ENCODE data around the gene GSTCD.
"Not testable (repeated sequence)": the region's sequence is repeated elsewhere in the genome, so short reads cannot be mapped to it uniquely, and the experiment has no call there.

GSTCD gene

DNA sequence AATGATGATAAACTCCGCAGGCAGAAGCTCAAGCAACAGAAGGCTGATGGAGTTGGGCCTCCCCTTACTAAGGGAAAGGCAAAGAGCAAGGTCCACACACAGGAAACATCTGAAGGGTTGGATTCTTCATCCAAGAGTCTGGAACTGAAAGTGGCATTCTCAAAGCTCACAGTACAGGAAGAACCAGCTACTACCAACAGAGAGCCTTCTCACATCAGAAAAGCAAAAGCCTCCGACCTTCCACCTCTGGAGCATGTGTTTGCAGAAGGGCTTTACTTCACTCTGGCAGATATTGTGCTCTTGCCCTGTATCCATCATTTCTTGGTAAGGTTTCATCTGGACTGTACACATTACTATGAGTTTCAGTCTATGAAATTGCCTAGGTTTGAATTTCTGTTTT is 10.6 kb downstream of the GSTCD start:
- DNase-seq, result no peak

DNA sequence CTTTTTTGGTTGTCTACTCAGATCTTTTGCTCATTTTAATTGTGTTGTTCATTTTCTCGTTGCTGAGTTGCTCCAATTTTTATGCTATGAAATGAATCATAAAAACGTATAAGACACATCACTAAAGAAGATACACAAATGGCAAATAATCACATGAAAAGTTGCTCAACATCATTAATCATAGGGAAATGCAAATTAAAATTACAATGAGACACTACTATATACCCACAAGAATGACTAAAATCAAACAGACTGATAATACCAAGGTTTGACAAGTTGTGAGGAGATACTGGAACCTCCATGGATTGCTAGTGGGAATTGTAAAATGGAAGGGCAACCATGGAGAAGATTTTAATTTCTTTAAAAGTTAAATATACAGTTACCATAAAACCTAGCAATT is 17.0 kb downstream of the GSTCD start:
- DNase-seq, result no peak

GRCh38 chr4:105729895-105730294 is 21.3 kb downstream of the GSTCD start:
- not testable (repeated sequence) for DNase-seq

GRCh38 chr4:105735217-105735616 is 26.6 kb downstream of the GSTCD start:
- DNase-seq, result not testable (repeated sequence)

DNA sequence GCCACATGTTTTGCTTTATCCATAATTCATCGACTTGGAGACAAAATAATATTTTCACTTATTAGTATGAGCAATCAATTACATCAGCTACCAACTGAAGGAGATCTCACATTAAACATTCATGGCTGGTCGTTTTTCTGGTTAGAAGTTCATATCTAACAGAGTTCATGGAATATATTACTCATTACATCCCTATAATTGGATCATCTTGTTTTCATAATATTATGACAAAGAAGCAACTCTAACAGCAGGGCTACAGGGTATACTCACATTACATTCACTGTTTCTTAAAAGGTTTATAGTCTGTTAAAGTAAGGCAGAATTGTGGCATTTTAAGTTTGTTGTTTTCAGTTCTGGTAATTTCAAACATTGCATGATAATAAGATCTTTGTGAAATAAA is 33.0 kb downstream of the GSTCD start:
- no peak for DNase-seq

DNA sequence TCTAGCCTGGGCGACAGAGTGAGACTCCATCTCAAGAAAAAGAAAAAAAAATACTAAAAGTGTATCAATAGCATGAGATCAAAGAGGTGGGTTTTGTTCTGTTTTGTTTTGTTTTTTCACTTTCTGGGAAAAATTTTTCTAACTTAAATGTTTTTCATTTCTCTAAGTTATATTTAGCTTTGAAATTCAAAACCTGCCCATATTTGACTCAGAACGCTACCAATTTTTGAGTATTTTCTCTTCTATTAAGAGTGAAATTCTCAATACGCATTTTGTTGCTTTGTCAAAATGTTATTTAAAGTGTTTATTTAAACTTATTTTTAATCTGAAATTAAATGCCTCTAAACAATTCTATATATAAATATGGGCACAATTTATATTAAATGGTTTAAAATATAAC is 39.6 kb downstream of the GSTCD start:
- DNase-seq, result no peak

DNA sequence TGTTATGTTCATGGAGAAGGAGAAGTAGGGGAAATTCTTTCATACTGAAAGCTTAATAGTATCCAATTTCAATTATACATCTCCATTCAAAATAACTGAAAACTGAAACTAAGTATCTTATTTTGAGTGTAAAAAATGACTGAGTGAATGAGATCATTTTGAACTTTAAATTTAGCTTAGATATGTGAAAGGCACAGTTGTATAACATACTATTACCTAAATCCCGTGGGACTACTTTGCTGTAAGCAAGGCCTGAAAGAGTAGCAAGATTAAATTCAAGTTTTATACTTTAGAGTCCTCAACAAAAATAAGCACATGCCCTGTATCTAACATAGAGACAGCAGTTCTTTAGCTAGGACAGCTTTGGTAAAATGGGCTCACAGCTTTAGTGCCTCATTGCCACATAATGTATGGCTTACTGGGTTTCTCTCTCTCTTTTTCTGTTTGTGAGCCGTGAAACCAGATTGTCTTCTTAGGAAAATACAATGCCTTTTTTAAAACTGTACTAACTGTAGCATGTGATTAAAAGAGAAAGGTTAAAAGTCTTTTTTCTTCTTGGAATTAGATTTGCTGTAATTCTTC is 43.2 kb downstream of the GSTCD start:
- no peak for DNase-seq

GRCh38 chr4:105753361-105753760 is 44.8 kb downstream of the GSTCD start:
- no peak for DNase-seq

- DNase-seq, result no peak
Measured at GRCh38 chr4:105755375-105755774, 46.8 kb downstream of the GSTCD start.

DNA sequence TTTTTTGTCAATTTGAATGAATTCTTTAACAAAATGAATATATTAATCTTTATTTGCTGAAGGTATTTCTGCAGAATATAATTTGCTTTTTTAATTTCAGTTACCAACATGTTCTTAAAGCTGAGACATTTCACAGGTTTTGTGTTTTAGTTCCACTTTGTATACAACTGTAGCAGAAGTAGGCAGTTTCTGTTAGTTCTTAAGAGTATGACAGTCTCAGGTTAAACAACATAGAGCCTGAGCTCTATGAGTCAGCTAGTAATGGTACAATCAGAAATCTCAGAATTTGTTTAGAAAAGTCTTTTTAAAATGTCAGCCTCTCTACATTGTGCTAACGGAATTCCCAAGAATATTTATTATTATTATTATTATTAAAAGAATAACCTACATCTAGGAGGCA is 50.4 kb downstream of the GSTCD start:
- no peak for DNase-seq

DNA sequence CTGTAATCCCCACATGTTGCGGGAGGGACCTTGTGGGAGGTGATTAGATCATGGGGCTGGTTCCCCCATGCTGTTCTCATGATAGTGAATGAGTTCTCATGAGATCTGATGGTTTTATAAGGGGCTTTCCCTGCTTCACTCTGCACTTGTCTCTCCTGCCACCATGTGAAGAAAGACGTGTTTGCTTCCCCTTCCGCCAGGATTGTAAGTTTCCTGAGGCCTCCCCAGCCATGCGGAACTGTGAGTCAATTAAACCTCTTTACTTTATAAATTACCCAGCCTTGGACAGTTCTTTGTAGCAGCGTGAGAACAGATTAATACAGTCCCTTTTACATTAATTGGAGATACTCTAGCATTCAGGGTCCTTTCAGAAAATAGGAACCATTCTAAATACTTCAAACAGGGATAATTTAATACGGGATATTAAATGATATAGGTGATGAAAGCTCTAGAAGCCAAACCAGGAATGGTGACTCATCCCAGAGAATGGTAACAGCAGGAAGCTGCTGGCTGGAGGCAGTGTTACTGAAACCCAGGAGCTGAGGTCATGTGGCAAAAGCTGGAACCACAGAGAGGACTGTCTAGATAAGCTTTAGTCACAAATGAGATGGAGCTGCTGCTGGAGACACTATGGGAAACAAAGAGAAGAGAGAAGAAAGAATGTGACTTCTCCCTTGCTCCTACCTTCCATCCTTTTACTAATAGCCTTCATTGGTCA is 57.3 kb downstream of the GSTCD start:
- DNase-seq, result no peak

GRCh38 chr4:105767579-105767978 is 59.0 kb downstream of the GSTCD start:
- no peak for DNase-seq

- DNase-seq, result not testable (repeated sequence)
Measured at GRCh38 chr4:105770524-105770923, 61.9 kb downstream of the GSTCD start.

- not testable (repeated sequence) for DNase-seq
Measured at GRCh38 chr4:105772065-105772464, 63.5 kb downstream of the GSTCD start.

DNA sequence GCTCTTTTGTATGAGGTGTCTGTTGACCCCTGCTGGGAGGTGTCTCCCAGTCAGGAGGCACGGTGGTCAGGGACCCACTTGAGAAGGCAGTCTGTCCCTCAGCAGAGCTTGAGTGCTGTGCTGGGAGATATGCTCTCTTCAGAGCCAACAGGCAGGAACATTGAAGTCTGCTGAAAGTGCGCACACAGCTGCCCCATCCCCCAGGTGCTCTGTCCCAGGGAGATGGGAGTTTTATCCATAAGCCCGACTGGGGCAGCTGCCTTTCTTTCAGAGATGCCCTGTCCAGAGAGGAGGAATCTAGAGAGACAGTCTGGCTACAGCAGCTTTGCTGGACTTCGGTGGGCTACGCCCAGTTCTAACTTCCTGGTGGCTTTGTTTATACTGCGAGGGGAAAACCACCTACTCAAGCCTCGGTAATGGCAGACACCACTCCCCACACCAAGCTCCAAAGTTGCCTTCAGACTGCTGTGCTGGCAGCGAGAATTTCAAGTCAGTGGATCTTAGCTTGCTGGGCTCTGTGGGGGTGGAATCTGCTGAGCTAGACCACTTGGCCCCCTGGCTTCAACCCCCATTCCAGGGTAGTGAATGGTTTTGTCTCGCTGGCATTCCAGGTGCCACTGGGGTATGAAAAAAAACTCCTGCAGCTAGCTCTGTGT is 67.3 kb downstream of the GSTCD start:
- not testable (repeated sequence) for DNase-seq

DNA sequence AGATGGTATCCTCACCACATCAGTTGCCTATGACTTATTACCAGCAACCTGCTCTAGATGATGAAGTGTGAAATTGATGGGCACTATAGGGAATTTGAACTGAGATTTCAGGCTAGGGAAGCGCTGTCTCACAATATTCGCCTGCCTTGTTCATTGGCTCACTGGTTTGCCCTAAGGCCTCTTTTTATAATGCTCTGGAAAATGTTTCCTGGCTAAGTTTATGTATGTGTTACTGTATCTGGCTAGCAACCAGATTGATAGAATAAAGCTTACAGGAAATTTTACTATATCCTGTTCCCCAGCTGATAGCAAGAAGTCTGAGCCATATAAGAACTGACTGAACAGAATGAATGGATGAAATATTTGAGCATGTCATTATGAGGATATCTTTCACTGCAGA is 71.6 kb downstream of the GSTCD start:
- no peak for DNase-seq

GRCh38 chr4:105784761-105785160 is 76.2 kb downstream of the GSTCD start:
- DNase-seq, result no peak

DNA sequence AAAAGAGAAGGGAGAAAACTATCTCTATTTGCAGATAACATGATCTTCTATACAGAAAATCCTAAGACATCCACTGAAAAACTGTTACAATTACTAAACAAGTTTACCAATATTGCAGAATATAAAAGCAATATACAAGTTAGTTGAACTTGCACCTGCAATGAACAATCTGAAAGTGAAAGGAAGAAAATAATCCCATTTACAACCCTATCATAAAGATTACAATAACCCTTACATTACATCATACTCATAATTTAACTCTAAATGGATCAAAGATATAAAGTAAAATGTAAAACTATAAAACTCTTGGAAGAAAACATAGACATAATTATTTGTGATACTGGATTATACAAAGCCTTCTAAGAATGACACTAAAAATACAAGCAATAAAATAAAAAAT is 77.2 kb downstream of the GSTCD start:
- no peak for DNase-seq

- DNase-seq, result no peak
Measured at GRCh38 chr4:105786748-105787147, 78.2 kb downstream of the GSTCD start.

DNA sequence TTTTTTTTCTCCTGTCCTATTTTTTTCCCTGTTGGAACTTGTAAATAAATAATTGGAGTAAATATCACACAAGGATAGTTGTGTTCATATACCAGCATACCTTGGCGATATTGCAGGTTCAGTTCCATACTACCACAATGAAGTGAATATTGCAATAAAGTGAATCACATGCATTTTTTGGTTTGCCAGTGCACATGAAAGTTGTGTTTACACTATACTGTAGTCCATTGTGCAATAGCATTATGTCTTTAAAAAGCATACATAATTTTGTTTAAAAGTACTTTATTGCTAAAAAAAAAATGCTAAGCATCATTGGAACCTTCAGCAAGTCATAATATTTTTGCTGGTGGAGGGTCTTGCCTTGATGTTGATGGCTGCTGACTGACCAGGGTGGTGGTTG is 88.6 kb downstream of the GSTCD start:
- no peak for DNase-seq

DNA sequence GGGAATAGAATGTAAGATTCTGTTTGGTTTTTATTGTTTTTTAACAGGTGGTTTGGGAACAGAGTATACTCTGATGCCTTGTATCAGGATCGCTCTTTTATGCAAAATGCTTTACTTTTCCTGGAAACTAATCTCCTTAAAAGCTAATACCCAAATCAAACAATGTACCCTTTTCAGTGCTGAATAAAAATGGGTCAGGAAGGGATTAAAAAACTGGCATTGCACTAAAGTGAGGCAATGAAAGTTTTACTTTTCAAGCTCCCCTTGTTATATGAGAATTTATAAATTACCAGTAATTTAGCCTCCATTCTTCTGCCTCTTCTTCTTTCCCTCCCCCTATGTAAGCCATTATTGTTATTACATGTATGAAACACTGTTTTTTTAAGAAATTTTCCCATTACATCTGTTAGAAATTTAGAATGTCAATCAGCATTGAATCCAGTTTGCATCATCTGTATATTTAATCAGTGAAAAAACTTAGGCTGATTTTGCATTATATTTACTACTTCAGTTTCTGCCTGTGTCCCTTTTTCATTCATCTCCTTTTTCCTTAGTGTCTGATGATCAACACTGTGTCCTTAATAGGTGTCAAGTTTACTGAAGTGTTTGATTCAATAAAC is 97.0 kb downstream of the GSTCD start:
- no peak for DNase-seq

DNA sequence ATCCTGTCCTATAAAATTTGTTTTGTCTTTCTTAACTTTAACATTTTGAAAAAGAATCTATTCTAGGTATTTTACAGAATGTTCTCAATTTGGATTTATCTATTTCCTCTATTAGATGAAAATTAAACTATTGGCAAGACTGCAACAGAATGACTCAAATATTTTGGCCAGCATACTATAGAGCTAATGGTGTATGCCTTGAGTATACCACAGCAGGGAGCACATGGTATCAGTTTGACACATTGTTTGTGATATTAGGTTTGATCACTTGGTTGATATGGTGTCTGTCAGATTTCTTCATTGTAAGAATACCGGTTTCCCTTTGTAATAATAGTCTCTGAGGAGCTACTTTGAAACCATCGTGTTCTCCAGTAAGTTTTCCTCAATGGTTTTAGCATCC is 98.9 kb downstream of the GSTCD start:
- no peak for DNase-seq

DNA sequence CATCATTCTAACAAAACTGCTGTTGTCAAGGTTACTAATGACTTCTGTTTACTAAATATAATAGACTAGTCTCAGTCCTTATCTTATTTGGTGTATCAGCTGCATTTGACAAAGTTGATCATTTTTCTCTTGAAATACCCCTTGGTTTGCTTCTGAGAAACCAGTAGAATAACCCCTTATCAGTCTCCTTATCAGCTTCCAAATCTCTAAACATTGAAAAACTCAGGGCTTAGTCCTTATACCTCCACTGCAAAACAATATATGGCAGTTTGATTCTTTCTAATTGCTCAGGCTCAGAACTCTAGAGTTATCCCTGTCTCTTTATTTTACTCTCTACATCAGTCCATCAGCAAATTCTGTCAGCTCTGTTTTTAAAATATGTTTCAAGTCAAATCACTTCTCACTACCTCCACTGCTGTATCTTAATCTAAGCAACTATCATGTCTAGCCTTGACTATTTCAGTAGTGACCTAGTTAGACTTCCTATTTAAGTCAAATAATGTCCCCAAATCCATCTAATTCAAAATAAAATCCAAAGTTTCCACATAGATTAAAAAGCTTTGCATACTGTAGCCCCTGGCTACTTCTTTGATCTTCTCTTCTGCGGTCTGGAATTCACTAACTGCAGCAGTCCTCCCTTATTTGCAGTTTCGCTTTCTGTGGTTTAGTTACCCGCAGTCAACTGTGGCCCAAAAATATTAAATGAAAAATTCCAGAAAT is 99.6 kb downstream of the GSTCD start:
- DNase-seq, result no peak

- no peak for DNase-seq
Measured at GRCh38 chr4:105808750-105809041, 100.1 kb downstream of the GSTCD start.
